HL-60 (cell line): Measurements from ENCODE around the gene ANKK1.

Experiments used
- CTCF ChIP-seq: IDR thresholded peaks from one replicate; pipeline ENCODE4 v1.5.1; 2011; ENCODE audit warnings: low read length, control low read depth, inconsistent platforms; ENCODE audit not compliant: insufficient read depth
- POLR2AphosphoS5 ChIP-seq: IDR thresholded peaks from 2 replicates; pipeline ENCODE4 v1.6.1; 2012; ENCODE audit warnings: low read depth
- REST ChIP-seq: IDR thresholded peaks from 2 replicates; pipeline ENCODE4 v1.6.1; 2012; ENCODE audit warnings: low read depth; ENCODE audit not compliant: insufficient replicate concordance
- SPI1 ChIP-seq: IDR thresholded peaks from 2 replicates; pipeline ENCODE4 v1.6.1; 2012; ENCODE audit warnings: low read depth, mild to moderate bottlenecking, borderline replicate concordance

DNA sequence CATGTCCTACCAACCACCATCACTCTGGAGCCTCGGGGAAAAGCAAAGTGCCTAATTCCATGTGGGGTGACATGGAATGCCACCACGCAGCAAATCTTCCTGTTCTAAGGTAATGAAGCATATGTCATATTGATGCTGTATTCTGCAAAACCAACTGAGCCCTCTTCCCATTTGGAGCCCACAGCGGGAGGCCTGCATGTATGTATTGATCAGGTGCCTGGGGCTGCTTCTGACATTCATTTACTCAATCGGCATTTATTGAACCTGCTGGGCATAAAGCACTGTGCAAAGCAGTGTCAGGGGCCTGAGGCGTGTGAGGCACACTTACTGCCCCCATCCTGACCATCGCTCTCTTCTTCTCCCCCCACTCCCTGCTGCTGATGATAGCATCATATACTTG lies 39.1 kb downstream of the ANKK1 start:
- TF ChIP-seq CTCF (no peak), REST (no peak), POLR2AphosphoS5 (no peak), SPI1 (no peak)
